WTC11 (cell line): ENCODE measurements around the gene MGAT4C. TPM values are rescaled to one million over a fixed set of nuclear protein-coding genes. Genes with fewer than 3 reads are reported as not detected.

Experiments
- ATAC-seq: fragments of 200-7000 bp; cut with Tn5 transposase; 2 replicates; pipeline ENCODE4 v1.10.0; 2021; ENCODE audit warnings: mild to moderate bottlenecking, moderate library complexity
- CTCF ChIA-PET: fragments of 300-600 bp; sonication (Branson Sonifier 250); formaldehyde crosslinking; loops from one replicate; lab custom pipeline; 2021; ENCODE audit warnings: antibody characterized with exemption; lab: Charles Lee
- POLR2A ChIA-PET: fragments of 350-600 bp; sonication (Branson Sonifier 250); formaldehyde crosslinking; loops from one replicate; lab custom pipeline; 2021; ENCODE audit warnings: antibody characterized with exemption; lab: Charles Lee
- DNase-seq: peaks from one replicate; pipeline ENCODE4 v3.0.0; 2021; ENCODE audit warnings: low spot score
- H3K27ac Mint-ChIP-seq: 2 replicates; pipeline ENCODE4 v1.8.0; 2021; ENCODE audit warnings: mixed read lengths
- H3K27me3 Mint-ChIP-seq: 2 replicates; pipeline ENCODE4 v1.8.0; 2021; ENCODE audit warnings: low read depth, mild to moderate bottlenecking, moderate library complexity, mixed read lengths
- H3K36me3 Mint-ChIP-seq: 2 replicates; pipeline ENCODE4 v1.8.0; 2021; ENCODE audit warnings: mixed read lengths
- H3K4me1 Mint-ChIP-seq: 2 replicates; pipeline ENCODE4 v1.8.0; 2022; ENCODE audit warnings: mixed read lengths
- H3K4me3 Mint-ChIP-seq: 2 replicates; pipeline ENCODE4 v1.8.0; 2021; ENCODE audit warnings: mild to moderate bottlenecking, moderate library complexity, mixed read lengths
- H3K9me3 Mint-ChIP-seq: 2 replicates; pipeline ENCODE4 v1.8.0; 2021; ENCODE audit warnings: mixed read lengths
- FOXK1 ChIP-seq: sonication (generic); formaldehyde crosslinking; IDR thresholded peaks from 2 replicates; pipeline ENCODE4 v1.8.0; 2022; ENCODE audit warnings: mild to moderate bottlenecking, moderate library complexity, missing genetic modification reagents
- IRF2 ChIP-seq: sonication (generic); formaldehyde crosslinking; IDR thresholded peaks from 2 replicates; pipeline ENCODE4 v1.8.0; 2022; ENCODE audit warnings: low read depth, missing genetic modification reagents, borderline replicate concordance
- KAT7 ChIP-seq: sonication (generic); formaldehyde crosslinking; IDR thresholded peaks from 2 replicates; pipeline ENCODE4 v1.8.1; 2023; ENCODE audit warnings: missing genetic modification reagents, mild to moderate bottlenecking, borderline replicate concordance
- NFYB ChIP-seq: sonication (generic); formaldehyde crosslinking; conservative IDR thresholded peaks from 2 replicates; pipeline ENCODE4 v1.8.0; 2022; ENCODE audit warnings: low read depth, missing genetic modification reagents
- OVOL2 ChIP-seq: fragments of 250-450 bp; sonication (Bioruptor Pico); IDR thresholded peaks from 2 replicates; pipeline ENCODE4 v1.9.0; 2021; ENCODE audit warnings: mild to moderate bottlenecking, borderline replicate concordance
- ZNF232 ChIP-seq: sonication (generic); formaldehyde crosslinking; IDR thresholded peaks from 2 replicates; pipeline ENCODE4 v1.8.0; 2022; ENCODE audit warnings: mild to moderate bottlenecking, missing genetic modification reagents
- ZNF263 ChIP-seq: sonication (generic); formaldehyde crosslinking; IDR thresholded peaks from 2 replicates; pipeline ENCODE4 v1.8.1; 2022; ENCODE audit warnings: low read depth, mild to moderate bottlenecking, moderate library complexity, missing genetic modification reagents
- ZNF671 ChIP-seq: fragments of 250-450 bp; sonication (Bioruptor Pico); IDR thresholded peaks from 2 replicates; pipeline ENCODE4 v1.8.0; 2021; ENCODE audit warnings: mild to moderate bottlenecking
- total RNA-seq: library from RNA; stranded (reverse); gene quantifications from 3 replicates; pipeline ENCODE4 v1.2.3, GENCODE V29; 2021
- TF ChIP-seq, protein P1 (sequence below): sonication (generic); formaldehyde crosslinking; IDR thresholded peaks from 2 replicates; pipeline ENCODE4 v1.8.1; 2023; ENCODE audit warnings: mild to moderate bottlenecking, missing genetic modification reagents
- TF ChIP-seq, protein P2 (sequence below): sonication (generic); formaldehyde crosslinking; IDR thresholded peaks from 2 replicates; pipeline ENCODE4 v1.8.0; 2022; ENCODE audit warnings: mild to moderate bottlenecking, missing genetic modification reagents
- TF ChIP-seq, protein P3 (sequence below): fragments of 250-450 bp; sonication (Bioruptor Pico); IDR thresholded peaks from 2 replicates; pipeline ENCODE4 v2.1.2; 2022; ENCODE audit warnings: mild to moderate bottlenecking, moderate library complexity
- TF ChIP-seq, protein P4 (sequence below): fragments of 250-450 bp; sonication (Bioruptor Pico); IDR thresholded peaks from 2 replicates; pipeline ENCODE4 v1.9.0; 2021; ENCODE audit warnings: moderate library complexity, mild to moderate bottlenecking, inconsistent platforms, borderline replicate concordance
- TF ChIP-seq, protein P5 (sequence below): sonication (generic); formaldehyde crosslinking; IDR thresholded peaks from 2 replicates; pipeline ENCODE4 v1.8.1; 2022; ENCODE audit warnings: mild to moderate bottlenecking, missing genetic modification reagents, moderate library complexity, borderline replicate concordance
- TF ChIP-seq, protein P6 (sequence below): sonication (generic); formaldehyde crosslinking; IDR thresholded peaks from 2 replicates; pipeline ENCODE4 v1.8.1; 2022; ENCODE audit warnings: mild to moderate bottlenecking, moderate library complexity, missing genetic modification reagents
- TF ChIP-seq, protein P7 (sequence below): sonication (generic); formaldehyde crosslinking; IDR thresholded peaks from 2 replicates; pipeline ENCODE4 v1.8.1; 2023; ENCODE audit warnings: mild to moderate bottlenecking, missing genetic modification reagents, borderline replicate concordance
- TF ChIP-seq, protein P8 (sequence below): sonication (generic); formaldehyde crosslinking; IDR thresholded peaks from 2 replicates; pipeline ENCODE4 v1.8.1; 2023; ENCODE audit warnings: mild to moderate bottlenecking, missing genetic modification reagents

MGAT4C gene
- total RNA-seq, 1 experiment from 2014 or later: 4.8 TPM

DNA sequence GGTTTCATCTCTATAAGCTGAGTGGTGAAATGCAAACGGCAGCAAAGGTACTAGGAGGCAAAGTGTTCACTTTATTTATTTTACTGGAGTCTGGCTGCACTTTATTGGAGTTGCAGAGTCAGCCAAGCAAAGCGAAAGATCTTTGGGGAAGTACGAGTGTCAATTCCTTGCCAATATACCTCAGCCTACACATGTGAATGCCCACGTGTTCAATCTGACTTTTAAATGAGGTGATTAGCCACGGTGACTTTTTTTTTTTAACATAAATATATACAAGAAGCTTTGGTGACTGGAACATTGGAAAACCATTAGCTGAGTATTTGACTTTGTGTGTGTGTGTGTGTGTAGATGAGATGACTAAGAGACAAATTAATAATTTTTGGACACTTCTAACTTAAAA, 203.3 kb downstream of the MGAT4C start (continued):
- TF ChIP-seq, protein P1, sequence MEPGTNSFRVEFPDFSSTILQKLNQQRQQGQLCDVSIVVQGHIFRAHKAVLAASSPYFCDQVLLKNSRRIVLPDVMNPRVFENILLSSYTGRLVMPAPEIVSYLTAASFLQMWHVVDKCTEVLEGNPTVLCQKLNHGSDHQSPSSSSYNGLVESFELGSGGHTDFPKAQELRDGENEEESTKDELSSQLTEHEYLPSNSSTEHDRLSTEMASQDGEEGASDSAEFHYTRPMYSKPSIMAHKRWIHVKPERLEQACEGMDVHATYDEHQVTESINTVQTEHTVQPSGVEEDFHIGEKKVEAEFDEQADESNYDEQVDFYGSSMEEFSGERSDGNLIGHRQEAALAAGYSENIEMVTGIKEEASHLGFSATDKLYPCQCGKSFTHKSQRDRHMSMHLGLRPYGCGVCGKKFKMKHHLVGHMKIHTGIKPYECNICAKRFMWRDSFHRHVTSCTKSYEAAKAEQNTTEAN: no peak
- TF ChIP-seq ZNF263: no peak
- no peak for TF ChIP-seq OVOL2 (CRISPR knock-in tag)
- no peak for TF ChIP-seq NFYB
- TF ChIP-seq FOXK1 (CRISPR knock-in tag): no peak
- TF ChIP-seq, all 79 proteins: peak for 0

DNA sequence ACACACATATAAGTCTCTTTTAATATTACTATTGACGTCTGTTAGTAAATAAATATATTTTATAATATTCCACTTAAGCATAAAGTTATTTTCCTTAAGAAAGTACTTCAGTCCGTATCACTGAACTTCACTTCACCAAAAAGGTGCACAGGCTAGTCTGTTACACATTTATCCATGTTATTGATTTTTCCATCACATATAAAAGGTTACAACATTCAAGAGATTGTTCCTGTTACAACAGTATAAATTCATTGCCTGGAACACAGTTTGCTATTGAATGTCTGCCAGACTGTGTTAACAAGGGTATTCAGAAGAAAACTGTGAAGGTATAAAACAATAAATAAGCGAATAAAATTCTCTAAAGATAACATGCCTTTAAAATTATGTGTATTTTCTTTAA, 206.2 kb downstream of the MGAT4C start:
- ChIA-PET CTCF (no interaction called here), POLR2A (no interaction called here)
- TF ChIP-seq, protein P2, sequence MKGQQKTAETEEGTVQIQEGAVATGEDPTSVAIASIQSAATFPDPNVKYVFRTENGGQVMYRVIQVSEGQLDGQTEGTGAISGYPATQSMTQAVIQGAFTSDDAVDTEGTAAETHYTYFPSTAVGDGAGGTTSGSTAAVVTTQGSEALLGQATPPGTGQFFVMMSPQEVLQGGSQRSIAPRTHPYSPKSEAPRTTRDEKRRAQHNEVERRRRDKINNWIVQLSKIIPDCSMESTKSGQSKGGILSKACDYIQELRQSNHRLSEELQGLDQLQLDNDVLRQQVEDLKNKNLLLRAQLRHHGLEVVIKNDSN (CRISPR knock-in tag): no peak
- TF ChIP-seq, protein P3, sequence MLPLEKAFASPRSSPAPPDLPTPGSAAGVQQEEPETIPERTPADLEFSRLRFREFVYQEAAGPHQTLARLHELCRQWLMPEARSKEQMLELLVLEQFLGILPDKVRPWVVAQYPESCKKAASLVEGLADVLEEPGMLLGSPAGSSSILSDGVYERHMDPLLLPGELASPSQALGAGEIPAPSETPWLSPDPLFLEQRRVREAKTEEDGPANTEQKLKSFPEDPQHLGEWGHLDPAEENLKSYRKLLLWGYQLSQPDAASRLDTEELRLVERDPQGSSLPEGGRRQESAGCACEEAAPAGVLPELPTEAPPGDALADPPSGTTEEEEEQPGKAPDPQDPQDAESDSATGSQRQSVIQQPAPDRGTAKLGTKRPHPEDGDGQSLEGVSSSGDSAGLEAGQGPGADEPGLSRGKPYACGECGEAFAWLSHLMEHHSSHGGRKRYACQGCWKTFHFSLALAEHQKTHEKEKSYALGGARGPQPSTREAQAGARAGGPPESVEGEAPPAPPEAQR (CRISPR knock-in tag): no peak
- TF ChIP-seq, protein P4, sequence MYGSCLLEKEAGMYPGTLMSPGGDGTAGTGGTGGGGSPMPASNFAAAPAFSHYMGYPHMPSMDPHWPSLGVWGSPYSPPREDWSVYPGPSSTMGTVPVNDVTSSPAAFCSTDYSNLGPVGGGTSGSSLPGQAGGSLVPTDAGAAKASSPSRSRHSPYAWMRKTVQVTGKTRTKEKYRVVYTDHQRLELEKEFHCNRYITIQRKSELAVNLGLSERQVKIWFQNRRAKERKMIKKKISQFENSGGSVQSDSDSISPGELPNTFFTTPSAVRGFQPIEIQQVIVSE (CRISPR knock-in tag): no peak
- TF ChIP-seq, protein P5, sequence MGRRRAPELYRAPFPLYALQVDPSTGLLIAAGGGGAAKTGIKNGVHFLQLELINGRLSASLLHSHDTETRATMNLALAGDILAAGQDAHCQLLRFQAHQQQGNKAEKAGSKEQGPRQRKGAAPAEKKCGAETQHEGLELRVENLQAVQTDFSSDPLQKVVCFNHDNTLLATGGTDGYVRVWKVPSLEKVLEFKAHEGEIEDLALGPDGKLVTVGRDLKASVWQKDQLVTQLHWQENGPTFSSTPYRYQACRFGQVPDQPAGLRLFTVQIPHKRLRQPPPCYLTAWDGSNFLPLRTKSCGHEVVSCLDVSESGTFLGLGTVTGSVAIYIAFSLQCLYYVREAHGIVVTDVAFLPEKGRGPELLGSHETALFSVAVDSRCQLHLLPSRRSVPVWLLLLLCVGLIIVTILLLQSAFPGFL (CRISPR knock-in tag): no peak
- TF ChIP-seq ZNF671 (CRISPR knock-in tag) (no peak), IRF2 (CRISPR knock-in tag) (no peak), KAT7 (CRISPR knock-in tag) (no peak), ZNF232 (CRISPR knock-in tag) (no peak)
- TF ChIP-seq, protein P6, sequence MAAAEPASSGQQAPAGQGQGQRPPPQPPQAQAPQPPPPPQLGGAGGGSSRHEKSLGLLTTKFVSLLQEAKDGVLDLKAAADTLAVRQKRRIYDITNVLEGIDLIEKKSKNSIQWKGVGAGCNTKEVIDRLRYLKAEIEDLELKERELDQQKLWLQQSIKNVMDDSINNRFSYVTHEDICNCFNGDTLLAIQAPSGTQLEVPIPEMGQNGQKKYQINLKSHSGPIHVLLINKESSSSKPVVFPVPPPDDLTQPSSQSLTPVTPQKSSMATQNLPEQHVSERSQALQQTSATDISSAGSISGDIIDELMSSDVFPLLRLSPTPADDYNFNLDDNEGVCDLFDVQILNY (CRISPR knock-in tag): no peak
- TF ChIP-seq, protein P7, sequence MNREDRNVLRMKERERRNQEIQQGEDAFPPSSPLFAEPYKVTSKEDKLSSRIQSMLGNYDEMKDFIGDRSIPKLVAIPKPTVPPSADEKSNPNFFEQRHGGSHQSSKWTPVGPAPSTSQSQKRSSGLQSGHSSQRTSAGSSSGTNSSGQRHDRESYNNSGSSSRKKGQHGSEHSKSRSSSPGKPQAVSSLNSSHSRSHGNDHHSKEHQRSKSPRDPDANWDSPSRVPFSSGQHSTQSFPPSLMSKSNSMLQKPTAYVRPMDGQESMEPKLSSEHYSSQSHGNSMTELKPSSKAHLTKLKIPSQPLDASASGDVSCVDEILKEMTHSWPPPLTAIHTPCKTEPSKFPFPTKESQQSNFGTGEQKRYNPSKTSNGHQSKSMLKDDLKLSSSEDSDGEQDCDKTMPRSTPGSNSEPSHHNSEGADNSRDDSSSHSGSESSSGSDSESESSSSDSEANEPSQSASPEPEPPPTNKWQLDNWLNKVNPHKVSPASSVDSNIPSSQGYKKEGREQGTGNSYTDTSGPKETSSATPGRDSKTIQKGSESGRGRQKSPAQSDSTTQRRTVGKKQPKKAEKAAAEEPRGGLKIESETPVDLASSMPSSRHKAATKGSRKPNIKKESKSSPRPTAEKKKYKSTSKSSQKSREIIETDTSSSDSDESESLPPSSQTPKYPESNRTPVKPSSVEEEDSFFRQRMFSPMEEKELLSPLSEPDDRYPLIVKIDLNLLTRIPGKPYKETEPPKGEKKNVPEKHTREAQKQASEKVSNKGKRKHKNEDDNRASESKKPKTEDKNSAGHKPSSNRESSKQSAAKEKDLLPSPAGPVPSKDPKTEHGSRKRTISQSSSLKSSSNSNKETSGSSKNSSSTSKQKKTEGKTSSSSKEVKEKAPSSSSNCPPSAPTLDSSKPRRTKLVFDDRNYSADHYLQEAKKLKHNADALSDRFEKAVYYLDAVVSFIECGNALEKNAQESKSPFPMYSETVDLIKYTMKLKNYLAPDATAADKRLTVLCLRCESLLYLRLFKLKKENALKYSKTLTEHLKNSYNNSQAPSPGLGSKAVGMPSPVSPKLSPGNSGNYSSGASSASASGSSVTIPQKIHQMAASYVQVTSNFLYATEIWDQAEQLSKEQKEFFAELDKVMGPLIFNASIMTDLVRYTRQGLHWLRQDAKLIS (CRISPR knock-in tag): no peak
- TF ChIP-seq, protein P8, sequence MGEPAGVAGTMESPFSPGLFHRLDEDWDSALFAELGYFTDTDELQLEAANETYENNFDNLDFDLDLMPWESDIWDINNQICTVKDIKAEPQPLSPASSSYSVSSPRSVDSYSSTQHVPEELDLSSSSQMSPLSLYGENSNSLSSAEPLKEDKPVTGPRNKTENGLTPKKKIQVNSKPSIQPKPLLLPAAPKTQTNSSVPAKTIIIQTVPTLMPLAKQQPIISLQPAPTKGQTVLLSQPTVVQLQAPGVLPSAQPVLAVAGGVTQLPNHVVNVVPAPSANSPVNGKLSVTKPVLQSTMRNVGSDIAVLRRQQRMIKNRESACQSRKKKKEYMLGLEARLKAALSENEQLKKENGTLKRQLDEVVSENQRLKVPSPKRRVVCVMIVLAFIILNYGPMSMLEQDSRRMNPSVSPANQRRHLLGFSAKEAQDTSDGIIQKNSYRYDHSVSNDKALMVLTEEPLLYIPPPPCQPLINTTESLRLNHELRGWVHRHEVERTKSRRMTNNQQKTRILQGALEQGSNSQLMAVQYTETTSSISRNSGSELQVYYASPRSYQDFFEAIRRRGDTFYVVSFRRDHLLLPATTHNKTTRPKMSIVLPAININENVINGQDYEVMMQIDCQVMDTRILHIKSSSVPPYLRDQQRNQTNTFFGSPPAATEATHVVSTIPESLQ (CRISPR knock-in tag): no peak
- Mint-ChIP-seq H3K36me3 (no peaks in the 10 kb centered on the region), H3K4me1 (no peaks in the 10 kb centered on the region), H3K9me3 (no peaks in the 10 kb centered on the region), H3K4me3 (no peak overlapping the region), H3K27ac (no peak overlapping the region), H3K27me3 (no peaks in the 10 kb centered on the region)
- ATAC-seq: no peak
- no peak for DNase-seq
